ENCODE data around the gene PHF21A. TPM values are rescaled to one million over a fixed set of nuclear protein-coding genes. Genes with fewer than 3 reads are reported as not detected.

Gene PHF21A
- total and polyA plus RNA-seq, 10 of the 15 experiments (the other 5 are each of a cell fraction or from before 2014, with no cell fraction given): 2.6 to 37.2 (median 16.0) TPM

DNA sequence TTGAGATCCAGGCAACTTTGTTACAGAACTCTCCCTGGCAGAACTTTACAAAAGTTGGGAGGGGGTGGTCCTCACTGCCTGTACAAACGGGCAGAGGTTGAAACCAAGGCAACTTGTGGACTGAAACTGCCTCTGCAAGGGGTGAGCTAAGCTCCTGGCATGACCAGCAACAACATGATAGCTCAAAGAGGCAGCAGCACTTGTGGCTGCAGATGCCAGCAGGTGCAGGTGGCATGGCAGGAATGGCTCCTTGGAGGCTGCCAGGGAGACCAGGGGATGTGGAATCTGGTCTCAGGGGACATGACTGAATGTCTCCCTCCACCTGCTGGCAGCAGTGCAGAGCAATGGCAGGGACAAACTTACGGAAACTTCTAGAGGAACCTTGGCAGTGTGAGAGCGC lies 38.8 kb upstream of the PHF21A start:
- DNase-seq (ENCODE audit: low read depth, low spot score): no peak
- no TSS peak for BruUV-seq (replicated peaks)
- POLR2A ChIA-PET: no interaction called here

More for the DNA sequence above, 38.8 kb upstream of the PHF21A start:
- TF ChIP-seq KAT2A (conservative IDR thresholded peaks at IDR 0.05; ENCODE audit: control insufficient read depth, low read depth, low read length): no peak
- TF ChIP-seq, protein P1, sequence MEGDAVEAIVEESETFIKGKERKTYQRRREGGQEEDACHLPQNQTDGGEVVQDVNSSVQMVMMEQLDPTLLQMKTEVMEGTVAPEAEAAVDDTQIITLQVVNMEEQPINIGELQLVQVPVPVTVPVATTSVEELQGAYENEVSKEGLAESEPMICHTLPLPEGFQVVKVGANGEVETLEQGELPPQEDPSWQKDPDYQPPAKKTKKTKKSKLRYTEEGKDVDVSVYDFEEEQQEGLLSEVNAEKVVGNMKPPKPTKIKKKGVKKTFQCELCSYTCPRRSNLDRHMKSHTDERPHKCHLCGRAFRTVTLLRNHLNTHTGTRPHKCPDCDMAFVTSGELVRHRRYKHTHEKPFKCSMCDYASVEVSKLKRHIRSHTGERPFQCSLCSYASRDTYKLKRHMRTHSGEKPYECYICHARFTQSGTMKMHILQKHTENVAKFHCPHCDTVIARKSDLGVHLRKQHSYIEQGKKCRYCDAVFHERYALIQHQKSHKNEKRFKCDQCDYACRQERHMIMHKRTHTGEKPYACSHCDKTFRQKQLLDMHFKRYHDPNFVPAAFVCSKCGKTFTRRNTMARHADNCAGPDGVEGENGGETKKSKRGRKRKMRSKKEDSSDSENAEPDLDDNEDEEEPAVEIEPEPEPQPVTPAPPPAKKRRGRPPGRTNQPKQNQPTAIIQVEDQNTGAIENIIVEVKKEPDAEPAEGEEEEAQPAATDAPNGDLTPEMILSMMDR (IDR thresholded peaks at IDR 0.05 in 2 of 3, conservative IDR thresholded peaks at IDR 0.05 in 1 of 3; ENCODE audit: control insufficient read depth in 2 of 3, extremely low read depth in 1 of 3, insufficient read depth in 1 of 3, low read depth in 3 of 3, low read length in 3 of 3): 0 out of 6 replicates have a peak, but pooled peaks of 1 of the 3 experiments have one; percentile 3
- TF ChIP-seq, protein P2, sequence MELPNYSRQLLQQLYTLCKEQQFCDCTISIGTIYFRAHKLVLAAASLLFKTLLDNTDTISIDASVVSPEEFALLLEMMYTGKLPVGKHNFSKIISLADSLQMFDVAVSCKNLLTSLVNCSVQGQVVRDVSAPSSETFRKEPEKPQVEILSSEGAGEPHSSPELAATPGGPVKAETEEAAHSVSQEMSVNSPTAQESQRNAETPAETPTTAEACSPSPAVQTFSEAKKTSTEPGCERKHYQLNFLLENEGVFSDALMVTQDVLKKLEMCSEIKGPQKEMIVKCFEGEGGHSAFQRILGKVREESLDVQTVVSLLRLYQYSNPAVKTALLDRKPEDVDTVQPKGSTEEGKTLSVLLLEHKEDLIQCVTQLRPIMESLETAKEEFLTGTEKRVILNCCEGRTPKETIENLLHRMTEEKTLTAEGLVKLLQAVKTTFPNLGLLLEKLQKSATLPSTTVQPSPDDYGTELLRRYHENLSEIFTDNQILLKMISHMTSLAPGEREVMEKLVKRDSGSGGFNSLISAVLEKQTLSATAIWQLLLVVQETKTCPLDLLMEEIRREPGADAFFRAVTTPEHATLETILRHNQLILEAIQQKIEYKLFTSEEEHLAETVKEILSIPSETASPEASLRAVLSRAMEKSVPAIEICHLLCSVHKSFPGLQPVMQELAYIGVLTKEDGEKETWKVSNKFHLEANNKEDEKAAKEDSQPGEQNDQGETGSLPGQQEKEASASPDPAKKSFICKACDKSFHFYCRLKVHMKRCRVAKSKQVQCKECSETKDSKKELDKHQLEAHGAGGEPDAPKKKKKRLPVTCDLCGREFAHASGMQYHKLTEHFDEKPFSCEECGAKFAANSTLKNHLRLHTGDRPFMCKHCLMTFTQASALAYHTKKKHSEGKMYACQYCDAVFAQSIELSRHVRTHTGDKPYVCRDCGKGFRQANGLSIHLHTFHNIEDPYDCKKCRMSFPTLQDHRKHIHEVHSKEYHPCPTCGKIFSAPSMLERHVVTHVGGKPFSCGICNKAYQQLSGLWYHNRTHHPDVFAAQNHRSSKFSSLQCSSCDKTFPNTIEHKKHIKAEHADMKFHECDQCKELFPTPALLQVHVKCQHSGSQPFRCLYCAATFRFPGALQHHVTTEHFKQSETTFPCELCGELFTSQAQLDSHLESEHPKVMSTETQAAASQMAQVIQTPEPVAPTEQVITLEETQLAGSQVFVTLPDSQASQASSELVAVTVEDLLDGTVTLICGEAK (IDR thresholded peaks at IDR 0.05; ENCODE audit: borderline replicate concordance): no peak
- no peak for TF ChIP-seq HDAC2 (IDR thresholded peaks at IDR 0.05)
- 64% methylated on average over 3 of the region's 3 CpGs for WGBS (ENCODE audit: insufficient coverage, insufficient replicate concordance, low lambda C conversion rate, missing lambda C conversion rate)
- ATAC-seq (no peak), FAIRE-seq (no peak)
- in situ Hi-C loops (cut with MboI): no loop called here
- H3K36me3 ChIP-seq (ENCODE audit: control insufficient read depth in 2 of 2, insufficient read depth in 2 of 2, low read length in 1 of 2): no peaks in the 10 kb centered on the region
- peaks cover 0 to 8% of the 10 kb centered on the region in 2 experiments; a peak in 2 of 4 replicates for H3K27me3 ChIP-seq (replicated peaks in 1 of 2; ENCODE audit: control insufficient read depth in 2 of 2, insufficient read depth in 2 of 2, low read length in 1 of 2)
- SMC1A ChIA-PET (ENCODE audit: uncharacterized antibody, unreplicated experiment): no interaction called here
- intact Hi-C loops (cut with micrococcal nuclease; ENCODE audit: unreplicated experiment): no loop called here
- no peaks in the 10 kb centered on the region for H4K20me1 ChIP-seq (ENCODE audit: control insufficient read depth, insufficient read depth)
- no peak overlapping the region for H2AFZ ChIP-seq (ENCODE audit: control insufficient read depth, low read depth, low read length)
- H3K9ac ChIP-seq (ENCODE audit: control insufficient read depth, insufficient read depth, low read length): no peak overlapping the region
- CTCF ChIA-PET: interaction anchor here (0.5 to 1.1 kb wide), 2 partner anchors 149 to 194 kb away, joined by 3 to 4 read pairs; no protein-coding TSS in a partner anchor
- no peak overlapping the region for H3K4me2 ChIP-seq (ENCODE audit: control insufficient read depth, insufficient read depth)
- no peaks in the 10 kb centered on the region for H3K9me3 ChIP-seq (replicated peaks; ENCODE audit: control insufficient read depth, insufficient read depth, low read length)
- no peaks in the 10 kb centered on the region for H3K4me1 ChIP-seq (ENCODE audit: control insufficient read depth, insufficient read depth, low read length)
- H3K79me2 ChIP-seq (ENCODE audit: control insufficient read depth, insufficient read depth, low read length): no peaks in the 10 kb centered on the region
- RAD21 ChIA-PET (ENCODE audit: unreplicated experiment): no interaction called here
- H3K27ac ChIP-seq (ENCODE audit: control insufficient read depth, insufficient read depth): no peak overlapping the region
- H3K4me3 ChIP-seq: no peak overlapping the region

All from GM12878 (cell line).